ENCODE results near the gene SAP25. TPM values are rescaled to one million over a fixed set of nuclear protein-coding genes. Genes with fewer than 3 reads are reported as not detected.

SAP25 gene
- polyA plus RNA-seq, 1 donor from 2014 or later, result 0.52 TPM

GRCh38 chr7:100576384-100576993 lies 2.8 kb upstream of the SAP25 start:
- Histone ChIP-seq H3K27me3 (ENCODE audit: insufficient read depth, low read depth, low read length) (no peaks in the 10 kb centered on the region), H3K36me3 (ENCODE audit: insufficient read depth, low read length) (no peaks in the 10 kb centered on the region), H3K4me2 (ENCODE audit: low read length) (no peak overlapping the region), H3F3A (ENCODE audit: insufficient read depth, low read length, poor library complexity, severe bottlenecking) (no peaks in the 10 kb centered on the region), H4K20me1 (ENCODE audit: insufficient read depth) (no peaks in the 10 kb centered on the region), H3K9ac (ENCODE audit: low read length) (no peak overlapping the region), H3K9me3 (ENCODE audit: low read length) (no peaks in the 10 kb centered on the region), H3K9me2 (ENCODE audit: insufficient read depth, low read length) (no peaks in the 10 kb centered on the region), H3K27ac (ENCODE audit: low read length) (no peak overlapping the region), H3K4me3 (ENCODE audit: low read length) (no peak overlapping the region), H2AFZ (ENCODE audit: low read depth, low read length) (no peak overlapping the region), H3K79me2 (replicated peaks; ENCODE audit: insufficient read depth, low read length) (no peaks in the 10 kb centered on the region)
- TF ChIP-seq EZH2 (IDR thresholded peaks at IDR 0.05; ENCODE audit: borderline replicate concordance, insufficient read depth, low read length, poor library complexity, severe bottlenecking) (no peak), SMC3 (conservative IDR thresholded peaks at IDR 0.05; ENCODE audit: poor library complexity) (no peak), EP300 (conservative IDR thresholded peaks at IDR 0.05; ENCODE audit: poor library complexity, severe bottlenecking) (no peak), MXI1 (conservative IDR thresholded peaks at IDR 0.05; ENCODE audit: poor library complexity, severe bottlenecking) (no peak), REST (IDR thresholded peaks at IDR 0.05; ENCODE audit: borderline replicate concordance) (no peak), CTCF (IDR thresholded peaks at IDR 0.05; ENCODE audit: poor library complexity, severe bottlenecking) (no peak), POLR2AphosphoS5 (IDR thresholded peaks at IDR 0.05) (no peak), RAD21 (conservative IDR thresholded peaks at IDR 0.05) (no peak), TAF1 (IDR thresholded peaks at IDR 0.05; ENCODE audit: low read depth) (no peak)

- Histone ChIP-seq H3K9me2 (ENCODE audit: insufficient read depth, low read length) (no peaks in the 10 kb centered on the region), H3K36me3 (ENCODE audit: insufficient read depth, low read length) (no peaks in the 10 kb centered on the region), H3K9me3 (ENCODE audit: low read length) (no peaks in the 10 kb centered on the region), H3K4me2 (ENCODE audit: low read length) (no peak overlapping the region), H3F3A (ENCODE audit: insufficient read depth, low read length, poor library complexity, severe bottlenecking) (no peaks in the 10 kb centered on the region), H3K27ac (ENCODE audit: low read length) (no peak overlapping the region), H2AFZ (ENCODE audit: low read depth, low read length) (no peak overlapping the region), H3K27me3 (ENCODE audit: insufficient read depth, low read depth, low read length) (peaks cover 6% of the 10 kb centered on the region), H3K4me3 (ENCODE audit: low read length) (no peak overlapping the region), H4K20me1 (ENCODE audit: insufficient read depth) (no peaks in the 10 kb centered on the region), H3K9ac (ENCODE audit: low read length) (no peak overlapping the region), H3K79me2 (replicated peaks; ENCODE audit: insufficient read depth, low read length) (no peaks in the 10 kb centered on the region)
- no peak for TF ChIP-seq EZH2 (IDR thresholded peaks at IDR 0.05; ENCODE audit: borderline replicate concordance, insufficient read depth, low read length, poor library complexity, severe bottlenecking)
- TF ChIP-seq SMC3 (conservative IDR thresholded peaks at IDR 0.05; ENCODE audit: poor library complexity), result no peak
- TF ChIP-seq EP300 (conservative IDR thresholded peaks at IDR 0.05; ENCODE audit: poor library complexity, severe bottlenecking), result no peak
Observed at GRCh38 chr7:100575746-100576383, 2.2 kb upstream of the SAP25 start.
